ENCODE results near the gene MXD4.

GRCh38 chr4:2259036-2259540 is 2.8 kb downstream of the MXD4 start:
- TF ChIP-seq EZH2phosphoT487 (IDR thresholded peaks at IDR 0.05; ENCODE audit: borderline replicate concordance, low read length) = no peak
- TF ChIP-seq, protein P1, sequence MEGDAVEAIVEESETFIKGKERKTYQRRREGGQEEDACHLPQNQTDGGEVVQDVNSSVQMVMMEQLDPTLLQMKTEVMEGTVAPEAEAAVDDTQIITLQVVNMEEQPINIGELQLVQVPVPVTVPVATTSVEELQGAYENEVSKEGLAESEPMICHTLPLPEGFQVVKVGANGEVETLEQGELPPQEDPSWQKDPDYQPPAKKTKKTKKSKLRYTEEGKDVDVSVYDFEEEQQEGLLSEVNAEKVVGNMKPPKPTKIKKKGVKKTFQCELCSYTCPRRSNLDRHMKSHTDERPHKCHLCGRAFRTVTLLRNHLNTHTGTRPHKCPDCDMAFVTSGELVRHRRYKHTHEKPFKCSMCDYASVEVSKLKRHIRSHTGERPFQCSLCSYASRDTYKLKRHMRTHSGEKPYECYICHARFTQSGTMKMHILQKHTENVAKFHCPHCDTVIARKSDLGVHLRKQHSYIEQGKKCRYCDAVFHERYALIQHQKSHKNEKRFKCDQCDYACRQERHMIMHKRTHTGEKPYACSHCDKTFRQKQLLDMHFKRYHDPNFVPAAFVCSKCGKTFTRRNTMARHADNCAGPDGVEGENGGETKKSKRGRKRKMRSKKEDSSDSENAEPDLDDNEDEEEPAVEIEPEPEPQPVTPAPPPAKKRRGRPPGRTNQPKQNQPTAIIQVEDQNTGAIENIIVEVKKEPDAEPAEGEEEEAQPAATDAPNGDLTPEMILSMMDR (conservative IDR thresholded peaks at IDR 0.05; ENCODE audit: low read depth, low read length) = no peak
